AG09319 (cell line): Measurements from ENCODE around the gene AUTS2.

Source experiments
- DNase-seq: peaks from one replicate; pipeline ENCODE4 v3.0.0-alpha.2; 2010; ENCODE audit warnings: low read depth; ENCODE audit errors: extremely low read depth
- CTCF ChIP-seq: IDR thresholded peaks from 2 replicates; pipeline ENCODE4 v1.5.1; 2011; ENCODE audit warnings: low read depth, mild to moderate bottlenecking, inconsistent platforms, low read length, moderate library complexity

The AUTS2 gene

GRCh38 chr7:70714506-70715038 is 1116.3 kb downstream of the AUTS2 start:
- DNase-seq: no peak
- TF ChIP-seq CTCF: no peak

GRCh38 chr7:70717553-70718329 is 1119.5 kb downstream of the AUTS2 start:
- no peak for DNase-seq
- TF ChIP-seq CTCF: no peak

GRCh38 chr7:70719125-70719524 is 1120.8 kb downstream of the AUTS2 start:
- TF ChIP-seq CTCF: no peak
- DNase-seq: no peak

GRCh38 chr7:70720191-70720873 is 1122.1 kb downstream of the AUTS2 start:
- no peak for DNase-seq
- TF ChIP-seq CTCF: no peak

GRCh38 chr7:70721500-70721899 is 1123.2 kb downstream of the AUTS2 start:
- no peak for TF ChIP-seq CTCF
- DNase-seq: no peak

- TF ChIP-seq CTCF: no peak
- DNase-seq: no peak
Measured at GRCh38 chr7:70723339-70723738, 1125.1 kb downstream of the AUTS2 start.

GRCh38 chr7:70725448-70725847 is 1127.2 kb downstream of the AUTS2 start:
- no peak for TF ChIP-seq CTCF
- no peak for DNase-seq
